IPS-18c (cell line): ENCODE measurements around the gene KRTAP10-9.
"Not testable (repeated sequence)": the region's sequence is repeated elsewhere in the genome, so short reads cannot be mapped to it uniquely, and the experiment has no call there.

Source experiments
- H3K4me3 ChIP-seq: 2 replicates; pipeline ENCODE4 v1.7.0; 2013; ENCODE audit warnings: low read depth, mild to moderate bottlenecking, low read length, moderate library complexity; ENCODE audit not compliant: insufficient read depth
- H3K9me3 ChIP-seq: one replicate; pipeline ENCODE4 v1.6.1; 2013; ENCODE audit warnings: mild to moderate bottlenecking, low read length, moderate library complexity; ENCODE audit not compliant: control insufficient read depth, insufficient read depth

Gene KRTAP10-9

GRCh38 chr21:44647222-44647552 is 20.3 kb downstream of the KRTAP10-9 start:
- no peak overlapping the region for H3K4me3 ChIP-seq
- H3K9me3 ChIP-seq: peaks cover 2% of the 10 kb centered on the region

- H3K9me3 ChIP-seq: peaks cover 2% of the 10 kb centered on the region
Observed at GRCh38 chr21:44648557-44649311, 21.8 kb downstream of the KRTAP10-9 start.

DNA sequence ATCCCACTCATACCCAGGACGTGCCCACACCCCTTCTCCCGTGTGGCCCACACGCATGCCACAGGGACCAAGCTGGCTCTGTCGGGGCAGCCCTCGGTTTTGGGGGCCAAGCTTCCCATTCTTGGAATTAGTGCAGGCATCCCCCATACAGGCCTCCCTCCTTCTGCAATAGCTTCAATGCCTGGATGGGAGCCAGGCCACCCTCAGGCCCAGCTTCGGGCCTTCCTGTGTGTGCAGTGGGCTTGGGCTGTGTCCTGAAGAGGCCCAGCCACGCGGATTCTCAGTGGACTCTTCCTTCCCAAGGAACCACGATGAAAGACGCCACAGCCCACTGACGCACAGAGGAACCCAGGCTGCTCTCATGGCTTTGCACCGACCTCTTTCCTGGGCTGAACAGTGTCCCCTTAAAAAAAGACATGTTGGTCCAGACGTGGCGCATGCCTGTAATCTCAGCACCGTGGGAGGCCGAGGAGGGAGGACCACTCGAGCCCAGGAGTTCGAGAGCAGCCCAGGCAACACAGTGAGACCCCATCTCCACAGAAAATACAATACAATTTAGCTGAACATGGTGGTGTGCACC is 22.7 kb downstream of the KRTAP10-9 start:
- Histone ChIP-seq H3K4me3 (no peak overlapping the region), H3K9me3 (peaks cover 2% of the 10 kb centered on the region)

More at GRCh38 chr21:44648557-44649311, 21.8 kb downstream of the KRTAP10-9 start:
- H3K4me3 ChIP-seq: no peak overlapping the region

- Histone ChIP-seq H3K9me3 (peaks cover 2% of the 10 kb centered on the region), H3K4me3 (no peak overlapping the region)
Observed at GRCh38 chr21:44650265-44650972, 23.5 kb downstream of the KRTAP10-9 start.

DNA sequence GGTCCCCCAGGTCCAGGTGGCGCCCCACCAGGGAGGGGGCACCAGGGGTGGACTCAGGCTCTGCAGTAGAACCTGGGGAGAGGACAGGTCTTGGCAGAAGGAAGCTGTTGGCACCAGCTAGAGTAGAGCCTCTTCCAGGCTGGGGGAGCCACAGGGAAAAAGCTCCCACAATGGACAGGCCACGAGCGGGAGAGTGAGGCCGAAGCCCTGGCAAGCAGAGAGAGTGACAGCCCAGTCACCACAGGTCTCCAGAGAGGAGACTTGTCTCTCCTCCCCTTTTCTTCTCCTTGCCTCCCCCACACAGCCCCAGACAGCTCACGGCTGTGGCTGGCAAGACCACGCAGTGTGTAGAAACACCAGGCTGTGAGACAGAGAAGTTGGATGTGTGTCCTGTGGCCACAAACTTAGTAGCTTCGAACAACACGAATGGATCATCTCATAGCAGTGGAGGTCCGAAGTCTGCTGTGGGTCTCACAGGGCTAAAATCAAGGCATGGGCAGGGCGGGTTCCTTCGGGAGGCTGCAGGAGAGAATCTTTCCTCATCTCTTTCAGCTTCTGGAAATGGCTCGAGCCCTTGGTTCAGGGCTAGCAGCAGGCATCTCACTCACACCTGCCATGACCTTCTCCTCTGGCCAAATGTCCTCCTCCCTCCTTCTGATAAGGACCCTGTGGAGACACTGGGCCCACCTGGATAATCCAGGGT is 24.2 kb downstream of the KRTAP10-9 start:
- no peak overlapping the region for H3K4me3 ChIP-seq
- H3K9me3 ChIP-seq: peaks cover 2% of the 10 kb centered on the region

DNA sequence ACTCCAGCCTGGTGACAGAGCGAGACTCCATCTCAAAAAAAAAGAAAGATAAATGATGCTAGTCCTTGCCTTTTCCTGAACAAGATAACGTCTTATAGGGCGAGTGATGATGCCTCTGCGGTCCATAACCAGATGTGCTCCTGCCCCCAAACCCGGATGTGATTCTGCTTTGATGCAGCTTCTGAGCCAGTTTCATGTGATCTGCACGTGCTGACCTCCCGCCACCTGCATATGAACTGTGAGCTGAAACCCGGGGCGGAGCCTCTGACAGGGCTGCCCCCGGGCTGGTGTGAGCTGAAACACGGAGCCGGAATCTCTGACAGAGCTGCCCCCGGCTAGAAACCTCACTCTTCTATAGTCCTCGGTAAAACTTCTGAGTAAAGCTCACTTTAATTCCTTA is 26.2 kb downstream of the KRTAP10-9 start:
- no peak overlapping the region for H3K4me3 ChIP-seq
- H3K9me3 ChIP-seq: no peaks in the 10 kb centered on the region

DNA sequence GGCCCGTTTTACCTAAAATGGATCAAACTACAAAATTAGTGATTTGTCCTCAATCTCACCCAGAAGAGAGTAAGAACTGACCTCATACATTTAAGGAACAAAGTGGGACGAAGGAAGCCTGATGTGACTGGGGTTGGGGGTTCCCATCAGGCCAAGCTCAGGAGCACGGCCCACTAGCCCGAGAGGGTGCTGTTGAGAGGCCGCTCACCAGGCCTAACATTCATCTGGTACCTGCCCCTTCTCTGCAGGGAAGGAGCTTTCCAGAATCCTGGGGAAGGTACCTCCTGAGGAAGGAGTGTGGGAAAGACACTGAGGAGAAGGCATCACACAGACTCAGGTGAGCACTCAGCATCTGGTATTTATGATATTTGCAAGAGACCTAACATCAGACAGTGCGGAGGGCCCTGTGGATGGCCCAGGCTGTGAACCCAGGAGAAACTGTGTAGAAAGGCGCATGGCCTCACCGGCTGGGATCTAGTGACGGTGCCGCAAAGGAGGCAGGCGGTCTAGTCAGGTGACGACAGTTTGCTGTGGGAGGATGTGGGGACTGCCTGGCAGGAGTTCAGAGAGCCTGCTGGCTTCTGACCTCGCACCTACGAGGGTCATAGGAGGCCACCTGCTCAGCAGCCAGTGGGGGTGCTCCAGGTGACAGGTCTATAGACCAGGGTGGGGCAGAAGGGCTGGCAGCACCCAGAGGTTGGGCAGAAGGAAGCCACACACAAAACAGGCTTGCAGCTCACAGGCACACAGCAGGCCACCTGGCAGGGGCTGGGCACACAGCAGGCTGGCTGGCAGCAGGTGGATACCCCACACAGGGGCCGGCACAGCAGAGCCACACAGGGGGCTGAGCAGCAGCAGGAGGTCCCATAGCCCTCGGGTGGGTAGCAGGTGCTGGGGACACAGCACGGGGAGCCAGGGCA is 27.0 kb downstream of the KRTAP10-9 start:
- Histone ChIP-seq H3K4me3 (no peak overlapping the region), H3K9me3 (no peaks in the 10 kb centered on the region)

- no peak within 1 kb of the TSS for H3K4me3 ChIP-seq
- no peaks in the 10 kb centered on the region for H3K9me3 ChIP-seq
Observed at GRCh38 chr21:44654576-44655175, 27.8 kb downstream of the KRTAP10-9 start, which contains the start of gene KRTAP12-4. Gene KRTAP12-4, minus strand, starts transcription at chr21:44654659. Its CDS starts 45 bp downstream, at chr21:44654614.

DNA sequence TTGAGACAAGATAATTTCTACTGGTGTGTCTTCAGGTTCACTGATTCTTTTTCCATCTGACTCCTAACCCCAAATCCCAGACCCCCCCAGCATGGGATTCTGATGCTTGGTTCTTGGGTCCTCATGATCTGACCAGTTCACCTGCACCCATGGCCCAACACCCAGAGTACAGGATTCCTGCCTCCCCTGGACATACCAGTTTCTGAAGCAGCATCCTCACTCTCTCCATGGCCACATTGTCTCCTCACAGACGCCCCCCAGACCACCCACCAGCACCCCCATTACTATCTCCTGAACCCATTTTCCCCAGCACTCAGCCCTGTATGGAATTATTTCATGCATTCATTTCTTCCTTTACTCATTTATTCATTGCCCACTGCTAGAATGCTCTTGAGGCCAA is 30.0 kb downstream of the KRTAP10-9 start:
- Histone ChIP-seq H3K4me3 (no peak overlapping the region), H3K9me3 (no peaks in the 10 kb centered on the region)

DNA sequence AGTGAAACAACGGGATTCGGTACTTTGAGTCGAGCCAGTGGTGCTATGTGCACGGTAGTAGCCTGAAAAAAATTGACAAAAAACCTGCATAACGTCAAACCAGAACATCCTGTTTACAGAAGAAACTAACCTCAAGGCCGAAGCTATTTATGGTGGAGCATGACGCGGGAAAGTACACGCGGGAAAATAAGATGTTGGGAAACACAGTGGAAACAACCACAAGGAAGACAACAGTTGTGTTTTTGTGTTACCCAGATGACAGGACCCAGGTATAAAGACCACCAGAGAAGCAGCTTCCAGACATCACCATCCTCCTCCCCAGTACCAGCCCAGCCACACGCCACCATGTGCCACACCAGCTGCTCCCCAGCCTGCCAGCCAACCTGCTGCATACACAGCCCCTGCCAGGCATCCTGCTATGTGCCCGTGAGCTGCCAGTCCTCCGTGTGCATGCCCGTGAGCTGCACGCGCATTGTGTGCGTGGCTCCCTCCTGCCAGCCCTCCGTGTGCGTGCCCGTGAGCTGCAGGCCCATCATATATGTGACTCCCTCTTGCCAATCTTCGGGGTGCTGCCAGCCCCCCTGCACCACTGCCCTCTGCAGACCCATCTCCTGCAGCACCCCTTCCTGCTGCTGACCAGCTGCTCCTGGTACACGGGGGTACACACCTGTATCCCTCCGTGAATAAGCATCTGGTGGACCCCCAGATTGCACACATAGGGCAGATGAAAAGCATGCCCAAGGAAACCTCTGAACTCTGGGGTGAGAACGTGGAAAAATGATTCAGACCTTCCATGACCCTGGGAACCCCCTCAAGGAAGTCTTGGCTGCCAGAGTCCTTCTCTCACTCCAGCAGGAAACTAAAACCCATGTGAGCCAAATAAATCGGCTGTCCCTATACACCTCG is 31.0 kb downstream of the KRTAP10-9 start, which contains the start of gene KRTAP12-3:
TSS of gene KRTAP12-3 (plus strand) at position 298 of the 906 bp plus-strand sequence. CDS start at position 346, 48 bp downstream.
- no peak within 1 kb of the TSS for H3K4me3 ChIP-seq

DNA sequence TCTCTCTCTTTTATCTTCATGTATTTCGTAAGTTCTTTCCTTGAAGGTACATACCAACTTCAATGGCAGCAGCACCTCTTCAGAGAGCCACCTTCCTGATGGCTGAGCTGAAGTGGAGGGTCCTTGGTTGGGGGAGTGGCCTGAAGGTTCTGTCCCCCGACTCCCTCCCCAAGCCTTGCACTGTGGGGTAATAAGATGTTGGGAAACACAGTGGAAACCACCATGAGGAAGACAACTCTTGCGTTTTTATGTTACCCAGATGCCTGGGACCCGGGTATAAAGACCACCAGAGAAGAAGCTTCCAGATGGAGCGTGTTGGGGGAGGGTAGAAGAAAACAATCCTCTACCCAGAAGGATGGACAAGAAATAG is 31.6 kb downstream of the KRTAP10-9 start:
- H3K4me3 ChIP-seq: no peak overlapping the region

More for the DNA sequence above, 31.0 kb downstream of the KRTAP10-9 start, which contains the start of gene KRTAP12-3:
- no peaks in the 10 kb centered on the region for H3K9me3 ChIP-seq

GRCh38 chr21:44658913-44659595 is 32.2 kb downstream of the KRTAP10-9 start:
- Histone ChIP-seq H3K9me3 (no peaks in the 10 kb centered on the region), H3K4me3 (no peak overlapping the region)

More for the DNA sequence above, 31.6 kb downstream of the KRTAP10-9 start:
- no peaks in the 10 kb centered on the region for H3K9me3 ChIP-seq

DNA sequence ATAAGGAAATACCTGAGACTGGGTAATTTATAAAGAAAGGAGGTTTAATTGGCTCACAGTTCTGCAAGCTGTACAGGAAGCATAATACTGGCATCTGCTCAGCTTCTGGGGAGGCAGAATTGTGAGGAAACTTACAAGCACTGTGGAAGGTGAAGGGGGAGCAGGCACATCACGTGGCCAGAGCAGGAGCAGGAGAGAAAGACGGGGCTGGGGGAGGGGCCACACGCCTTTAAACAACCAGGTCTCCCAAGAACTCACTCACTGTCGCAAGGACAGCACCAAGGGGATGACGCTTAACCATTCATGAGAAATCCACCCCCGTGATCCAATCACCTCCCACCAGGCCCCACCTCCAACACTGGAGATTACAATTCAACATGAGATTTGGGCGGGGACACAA is 34.7 kb downstream of the KRTAP10-9 start:
- not testable (repeated sequence) for H3K9me3 ChIP-seq

DNA sequence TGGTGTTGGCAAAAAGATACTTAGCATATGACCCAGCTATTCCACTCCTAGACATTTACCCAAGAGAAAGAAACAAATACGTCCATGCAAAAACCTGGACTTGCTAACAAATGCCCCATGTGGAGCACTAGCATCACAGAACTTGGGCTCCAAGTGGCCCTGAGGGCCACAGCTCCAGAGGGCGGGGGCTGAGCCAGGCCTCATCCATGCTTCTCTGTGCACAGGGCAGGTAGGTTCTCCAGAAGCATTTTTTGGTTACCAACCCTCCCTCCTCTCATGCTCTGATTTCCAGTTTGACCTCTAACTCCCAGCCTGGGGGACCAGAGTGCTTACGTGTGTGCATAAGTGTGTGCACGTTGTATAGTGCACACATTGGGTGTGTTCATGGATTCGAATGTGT is 37.8 kb downstream of the KRTAP10-9 start:
- Histone ChIP-seq H3K4me3 (no peak overlapping the region), H3K9me3 (no peaks in the 10 kb centered on the region)

More for the DNA sequence above, 34.7 kb downstream of the KRTAP10-9 start:
- H3K4me3 ChIP-seq: not testable (repeated sequence)
